Stimulated activated CD8-positive, alpha-beta memory T cell treated with anti-CD3 and anti-CD28 coated beads, Interleukin-15, amount 100 ng/mL, for 1 hour (primary cell): Measurements from ENCODE around the gene UBC.
"Not testable (repeated sequence)": the region's sequence is repeated elsewhere in the genome, so short reads cannot be mapped to it uniquely, and the experiment has no call there.

Experiments
- DNase-seq: peaks from one replicate; pipeline ENCODE4 v3.0.0-alpha.2; 2020; ENCODE audit warnings: low read depth

UBC gene

GRCh38 chr12:124930586-124930985 lies 16.1 kb upstream of the UBC start:
- no peak for DNase-seq

GRCh38 chr12:124929649-124930419 lies 15.4 kb upstream of the UBC start:
- no peak for DNase-seq

GRCh38 chr12:124928912-124929530 lies 14.6 kb upstream of the UBC start:
- DNase-seq = no peak

- no peak for DNase-seq
These were observed 13.9 kb upstream of the UBC start for GRCh38 chr12:124928095-124928911.

GRCh38 chr12:124927201-124928094 lies 13.0 kb upstream of the UBC start:
- DNase-seq = peak; percentile 85

GRCh38 chr12:124925782-124926181 lies 11.3 kb upstream of the UBC start:
- DNase-seq = not testable (repeated sequence)

GRCh38 chr12:124925117-124925516 lies 10.7 kb upstream of the UBC start:
- DNase-seq = no peak

- DNase-seq = no peak
These were observed 9.7 kb upstream of the UBC start for GRCh38 chr12:124923905-124924734.

- no peak for DNase-seq
These were observed 7.0 kb upstream of the UBC start for GRCh38 chr12:124921200-124922031.

- DNase-seq = no peak
These were observed 6.0 kb upstream of the UBC start for GRCh38 chr12:124920353-124920935.

- no peak for DNase-seq
These were observed 5.3 kb upstream of the UBC start for GRCh38 chr12:124919521-124920352.

- not testable (repeated sequence) for DNase-seq
These were observed 4.2 kb upstream of the UBC start for GRCh38 chr12:124918622-124918988.

GRCh38 chr12:124917841-124918621 lies 3.6 kb upstream of the UBC start:
- DNase-seq = no peak

- peak; percentile 80 for DNase-seq
These were observed 2.8 kb upstream of the UBC start for GRCh38 chr12:124917135-124917840.

GRCh38 chr12:124916374-124917134 lies 2.1 kb upstream of the UBC start:
- DNase-seq = no peak
